AG09309 (cell line): ENCODE results near the gene CRHR2.

Experiments
- DNase-seq: peaks from one replicate; pipeline ENCODE4 v3.0.0-alpha.2; 2010; ENCODE audit warnings: low read depth
- H3K4me3 ChIP-seq: 2 replicates; pipeline ENCODE4 v1.5.1; 2011; ENCODE audit warnings: mild to moderate bottlenecking, low read depth, low read length, moderate library complexity; ENCODE audit not compliant: control insufficient read depth
- CTCF ChIP-seq: IDR thresholded peaks from 2 replicates; pipeline ENCODE4 v1.5.1; 2011; ENCODE audit warnings: mild to moderate bottlenecking, low read depth, low read length, inconsistent platforms; ENCODE audit not compliant: insufficient read depth, control insufficient read depth; ENCODE audit errors: missing control alignments

The CRHR2 gene

DNA sequence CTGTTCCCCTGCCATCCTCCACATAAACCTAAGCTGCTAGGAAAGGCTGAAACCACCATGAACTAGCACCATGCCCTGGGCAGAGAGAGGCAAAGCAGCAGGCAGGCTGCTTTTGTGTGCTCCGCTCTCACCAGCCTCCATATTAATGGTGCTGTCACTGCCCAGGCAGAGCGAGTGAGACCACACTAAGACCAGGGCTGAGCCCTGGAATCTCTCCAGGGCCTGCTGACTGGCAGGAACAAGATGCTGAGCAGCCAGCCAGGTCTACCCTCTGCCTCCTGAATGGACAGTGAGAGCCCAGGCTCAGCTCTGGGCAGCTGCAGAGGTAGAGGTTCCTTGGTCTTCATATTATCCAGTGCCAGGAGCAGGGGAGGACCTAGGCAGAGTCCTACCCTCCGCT, 1.6 kb upstream of the CRHR2 start:
- no peak for TF ChIP-seq CTCF
- no peak overlapping the region for H3K4me3 ChIP-seq
- DNase-seq: no peak

- DNase-seq: no peak
- no peak for TF ChIP-seq CTCF
- no peak overlapping the region for H3K4me3 ChIP-seq
Observed at GRCh38 chr7:30683306-30683705, 1.1 kb upstream of the CRHR2 start.

DNA sequence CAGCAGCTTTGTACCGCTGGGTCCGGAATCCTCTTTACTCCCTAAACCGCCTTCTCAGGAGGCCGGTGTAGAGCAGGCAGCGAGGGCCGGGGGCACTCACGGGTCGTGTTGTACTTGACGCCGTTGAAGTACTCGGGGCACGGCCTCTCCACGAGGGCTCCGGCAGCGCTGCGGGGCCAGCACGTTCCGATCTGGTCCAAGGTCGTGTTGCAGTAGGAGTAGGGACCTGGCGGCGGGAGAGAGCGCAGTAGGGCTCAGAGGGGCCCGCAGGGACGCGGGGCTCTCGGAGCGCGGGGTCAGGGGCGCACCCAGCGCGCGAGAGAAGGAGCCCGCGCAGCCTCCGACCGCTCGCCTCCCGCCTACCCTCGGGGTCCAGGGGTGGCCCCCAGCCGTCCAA, 443 bp downstream of the CRHR2 start:
- no peak overlapping the region for H3K4me3 ChIP-seq
- no peak for DNase-seq
- no peak for TF ChIP-seq CTCF

DNA sequence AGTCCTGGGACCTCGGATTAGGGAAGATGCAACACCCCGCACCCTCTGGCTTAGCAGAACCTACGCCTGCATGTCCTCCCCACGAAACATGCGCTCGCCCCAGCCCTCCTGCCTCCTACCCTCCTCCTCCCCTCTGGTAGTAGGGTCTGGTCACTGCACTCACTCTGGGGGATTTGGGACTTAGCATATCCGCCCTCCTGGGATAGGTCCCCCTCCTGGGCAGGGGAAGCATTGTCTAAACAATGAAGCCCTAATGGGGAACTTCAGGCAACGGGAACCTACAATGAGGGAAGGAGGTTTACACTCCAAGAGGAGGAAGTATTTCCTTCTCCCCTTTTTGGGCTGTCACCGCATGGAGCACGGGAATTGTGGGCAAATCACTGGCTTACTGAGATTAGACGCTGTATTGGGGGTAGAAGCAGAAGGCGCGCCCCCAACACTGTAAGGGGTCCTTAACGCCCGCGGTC, 892 bp downstream of the CRHR2 start:
- no peak overlapping the region for H3K4me3 ChIP-seq
- TF ChIP-seq CTCF: no peak
- no peak for DNase-seq

- TF ChIP-seq CTCF: no peak
- DNase-seq: no peak
- H3K4me3 ChIP-seq: no peak overlapping the region
Observed at GRCh38 chr7:30679664-30680063, 2.6 kb downstream of the CRHR2 start.

DNA sequence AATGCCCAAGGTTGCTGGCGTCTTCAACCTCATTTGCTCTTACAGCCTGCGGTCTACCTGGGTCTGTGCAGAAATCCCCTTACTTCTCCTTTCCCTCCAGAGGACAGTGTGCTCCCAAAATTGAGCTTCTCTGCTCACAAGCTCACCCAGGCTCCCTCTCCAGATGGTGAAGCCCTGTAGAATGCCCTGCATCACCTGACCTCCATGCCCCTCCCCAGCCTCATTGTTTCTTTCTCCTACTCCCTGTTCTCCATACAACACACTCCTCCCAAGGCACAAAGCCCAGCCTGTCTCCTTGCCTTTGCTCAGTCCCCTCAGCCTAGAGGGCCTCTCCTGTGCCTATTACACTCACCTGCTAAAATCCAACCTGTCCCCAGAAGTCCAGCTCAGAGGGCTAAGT, 3.5 kb downstream of the CRHR2 start:
- DNase-seq: no peak
- no peak overlapping the region for H3K4me3 ChIP-seq
- no peak for TF ChIP-seq CTCF

- DNase-seq: no peak
- no peak overlapping the region for H3K4me3 ChIP-seq
- TF ChIP-seq CTCF: no peak
Observed at GRCh38 chr7:30674876-30675275, 7.4 kb downstream of the CRHR2 start.
